Measurements from ENCODE around the gene WWC2. TPM values are rescaled to one million over a fixed set of nuclear protein-coding genes. Genes with fewer than 3 reads are reported as not detected.

WWC2 gene
- total and polyA plus RNA-seq, 2 experiments from 2014 or later = 50.5 to 74.2 TPM

DNA sequence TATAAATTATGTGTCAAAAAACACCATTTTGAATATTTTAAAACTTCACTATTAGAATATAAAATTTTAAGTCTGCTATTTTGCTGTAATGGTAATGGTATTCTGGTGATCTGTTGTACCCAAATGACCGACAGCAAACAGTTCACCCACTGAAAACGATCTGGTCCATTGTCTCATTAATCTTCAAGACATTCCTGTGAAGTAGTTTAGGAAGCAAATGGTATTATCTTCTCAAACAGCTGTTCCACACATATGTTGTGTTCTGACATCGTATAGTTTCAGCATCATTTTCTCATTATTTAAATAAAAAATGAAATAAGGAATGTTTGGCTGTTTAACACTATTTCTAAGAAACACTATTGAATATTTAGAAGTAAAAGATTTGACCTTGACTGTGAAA, 98.1 kb downstream of the WWC2 start:
- H3K4me1 Mint-ChIP-seq = peaks cover 58% of the 10 kb centered on the region
- Histone ChIP-seq H3F3A (replicated peaks; ENCODE audit: low read depth) (no peaks in the 10 kb centered on the region), H3K4me1 (ENCODE audit: insufficient read depth) (peaks cover 31% of the 10 kb centered on the region), H3K4me3 (no peak overlapping the region), H3K4me2 (no peak overlapping the region), H3K79me2 (replicated peaks; ENCODE audit: insufficient read depth) (peaks cover 99% of the 10 kb centered on the region), H4K20me1 (replicated peaks; ENCODE audit: insufficient read depth) (peaks cover 20% of the 10 kb centered on the region), H2AFZ (no peak overlapping the region), H3K27me3 (ENCODE audit: insufficient read depth) (no peaks in the 10 kb centered on the region), H3K36me3 (ENCODE audit: insufficient read depth) (0 out of 2 replicates have a peak, but pooled peaks cover 4% of the 10 kb centered on the region), H3K27ac (ENCODE audit: low read depth) (no peak overlapping the region), H3K9me2 (ENCODE audit: insufficient read depth) (no peaks in the 10 kb centered on the region)
- no peak overlapping the region for H3K4me3 Mint-ChIP-seq
- H3K36me3 Mint-ChIP-seq (ENCODE audit: low read depth) = peaks cover 14% of the 10 kb centered on the region
- ATAC-seq (no peak), DNase-seq (ENCODE audit: low spot score) (no peak)
- H3K9me3 Mint-ChIP-seq = no peaks in the 10 kb centered on the region
- H3K27me3 Mint-ChIP-seq (ENCODE audit: insufficient read depth, low read depth, poor library complexity) = peaks cover 8% of the 10 kb centered on the region
- H3K27ac Mint-ChIP-seq = no peak overlapping the region
- TF ChIP-seq JUNB (IDR thresholded peaks at IDR 0.05; ENCODE audit: unreplicated experiment) = no peak
- no peak for TF ChIP-seq EZH2 (IDR thresholded peaks at IDR 0.05; ENCODE audit: low read depth, unreplicated experiment)
- TF ChIP-seq ZNF114 (CRISPR knock-in tag; IDR thresholded peaks at IDR 0.05) = no peak
- TF ChIP-seq, protein P1, sequence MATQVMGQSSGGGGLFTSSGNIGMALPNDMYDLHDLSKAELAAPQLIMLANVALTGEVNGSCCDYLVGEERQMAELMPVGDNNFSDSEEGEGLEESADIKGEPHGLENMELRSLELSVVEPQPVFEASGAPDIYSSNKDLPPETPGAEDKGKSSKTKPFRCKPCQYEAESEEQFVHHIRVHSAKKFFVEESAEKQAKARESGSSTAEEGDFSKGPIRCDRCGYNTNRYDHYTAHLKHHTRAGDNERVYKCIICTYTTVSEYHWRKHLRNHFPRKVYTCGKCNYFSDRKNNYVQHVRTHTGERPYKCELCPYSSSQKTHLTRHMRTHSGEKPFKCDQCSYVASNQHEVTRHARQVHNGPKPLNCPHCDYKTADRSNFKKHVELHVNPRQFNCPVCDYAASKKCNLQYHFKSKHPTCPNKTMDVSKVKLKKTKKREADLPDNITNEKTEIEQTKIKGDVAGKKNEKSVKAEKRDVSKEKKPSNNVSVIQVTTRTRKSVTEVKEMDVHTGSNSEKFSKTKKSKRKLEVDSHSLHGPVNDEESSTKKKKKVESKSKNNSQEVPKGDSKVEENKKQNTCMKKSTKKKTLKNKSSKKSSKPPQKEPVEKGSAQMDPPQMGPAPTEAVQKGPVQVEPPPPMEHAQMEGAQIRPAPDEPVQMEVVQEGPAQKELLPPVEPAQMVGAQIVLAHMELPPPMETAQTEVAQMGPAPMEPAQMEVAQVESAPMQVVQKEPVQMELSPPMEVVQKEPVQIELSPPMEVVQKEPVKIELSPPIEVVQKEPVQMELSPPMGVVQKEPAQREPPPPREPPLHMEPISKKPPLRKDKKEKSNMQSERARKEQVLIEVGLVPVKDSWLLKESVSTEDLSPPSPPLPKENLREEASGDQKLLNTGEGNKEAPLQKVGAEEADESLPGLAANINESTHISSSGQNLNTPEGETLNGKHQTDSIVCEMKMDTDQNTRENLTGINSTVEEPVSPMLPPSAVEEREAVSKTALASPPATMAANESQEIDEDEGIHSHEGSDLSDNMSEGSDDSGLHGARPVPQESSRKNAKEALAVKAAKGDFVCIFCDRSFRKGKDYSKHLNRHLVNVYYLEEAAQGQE (IDR thresholded peaks at IDR 0.05; ENCODE audit: unreplicated experiment) = no peak
- no peak for TF ChIP-seq ZNF331 (CRISPR knock-in tag; IDR thresholded peaks at IDR 0.05; ENCODE audit: low read depth)
- TF ChIP-seq, protein P2, sequence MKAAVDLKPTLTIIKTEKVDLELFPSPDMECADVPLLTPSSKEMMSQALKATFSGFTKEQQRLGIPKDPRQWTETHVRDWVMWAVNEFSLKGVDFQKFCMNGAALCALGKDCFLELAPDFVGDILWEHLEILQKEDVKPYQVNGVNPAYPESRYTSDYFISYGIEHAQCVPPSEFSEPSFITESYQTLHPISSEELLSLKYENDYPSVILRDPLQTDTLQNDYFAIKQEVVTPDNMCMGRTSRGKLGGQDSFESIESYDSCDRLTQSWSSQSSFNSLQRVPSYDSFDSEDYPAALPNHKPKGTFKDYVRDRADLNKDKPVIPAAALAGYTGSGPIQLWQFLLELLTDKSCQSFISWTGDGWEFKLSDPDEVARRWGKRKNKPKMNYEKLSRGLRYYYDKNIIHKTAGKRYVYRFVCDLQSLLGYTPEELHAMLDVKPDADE (IDR thresholded peaks at IDR 0.05) = no peak
- TF ChIP-seq POLR2AphosphoS5 (IDR thresholded peaks at IDR 0.05; ENCODE audit: low read depth) = no peak
- no peak for TF ChIP-seq STAT1 (IDR thresholded peaks at IDR 0.05; ENCODE audit: unreplicated experiment)
- TF ChIP-seq, protein P3, sequence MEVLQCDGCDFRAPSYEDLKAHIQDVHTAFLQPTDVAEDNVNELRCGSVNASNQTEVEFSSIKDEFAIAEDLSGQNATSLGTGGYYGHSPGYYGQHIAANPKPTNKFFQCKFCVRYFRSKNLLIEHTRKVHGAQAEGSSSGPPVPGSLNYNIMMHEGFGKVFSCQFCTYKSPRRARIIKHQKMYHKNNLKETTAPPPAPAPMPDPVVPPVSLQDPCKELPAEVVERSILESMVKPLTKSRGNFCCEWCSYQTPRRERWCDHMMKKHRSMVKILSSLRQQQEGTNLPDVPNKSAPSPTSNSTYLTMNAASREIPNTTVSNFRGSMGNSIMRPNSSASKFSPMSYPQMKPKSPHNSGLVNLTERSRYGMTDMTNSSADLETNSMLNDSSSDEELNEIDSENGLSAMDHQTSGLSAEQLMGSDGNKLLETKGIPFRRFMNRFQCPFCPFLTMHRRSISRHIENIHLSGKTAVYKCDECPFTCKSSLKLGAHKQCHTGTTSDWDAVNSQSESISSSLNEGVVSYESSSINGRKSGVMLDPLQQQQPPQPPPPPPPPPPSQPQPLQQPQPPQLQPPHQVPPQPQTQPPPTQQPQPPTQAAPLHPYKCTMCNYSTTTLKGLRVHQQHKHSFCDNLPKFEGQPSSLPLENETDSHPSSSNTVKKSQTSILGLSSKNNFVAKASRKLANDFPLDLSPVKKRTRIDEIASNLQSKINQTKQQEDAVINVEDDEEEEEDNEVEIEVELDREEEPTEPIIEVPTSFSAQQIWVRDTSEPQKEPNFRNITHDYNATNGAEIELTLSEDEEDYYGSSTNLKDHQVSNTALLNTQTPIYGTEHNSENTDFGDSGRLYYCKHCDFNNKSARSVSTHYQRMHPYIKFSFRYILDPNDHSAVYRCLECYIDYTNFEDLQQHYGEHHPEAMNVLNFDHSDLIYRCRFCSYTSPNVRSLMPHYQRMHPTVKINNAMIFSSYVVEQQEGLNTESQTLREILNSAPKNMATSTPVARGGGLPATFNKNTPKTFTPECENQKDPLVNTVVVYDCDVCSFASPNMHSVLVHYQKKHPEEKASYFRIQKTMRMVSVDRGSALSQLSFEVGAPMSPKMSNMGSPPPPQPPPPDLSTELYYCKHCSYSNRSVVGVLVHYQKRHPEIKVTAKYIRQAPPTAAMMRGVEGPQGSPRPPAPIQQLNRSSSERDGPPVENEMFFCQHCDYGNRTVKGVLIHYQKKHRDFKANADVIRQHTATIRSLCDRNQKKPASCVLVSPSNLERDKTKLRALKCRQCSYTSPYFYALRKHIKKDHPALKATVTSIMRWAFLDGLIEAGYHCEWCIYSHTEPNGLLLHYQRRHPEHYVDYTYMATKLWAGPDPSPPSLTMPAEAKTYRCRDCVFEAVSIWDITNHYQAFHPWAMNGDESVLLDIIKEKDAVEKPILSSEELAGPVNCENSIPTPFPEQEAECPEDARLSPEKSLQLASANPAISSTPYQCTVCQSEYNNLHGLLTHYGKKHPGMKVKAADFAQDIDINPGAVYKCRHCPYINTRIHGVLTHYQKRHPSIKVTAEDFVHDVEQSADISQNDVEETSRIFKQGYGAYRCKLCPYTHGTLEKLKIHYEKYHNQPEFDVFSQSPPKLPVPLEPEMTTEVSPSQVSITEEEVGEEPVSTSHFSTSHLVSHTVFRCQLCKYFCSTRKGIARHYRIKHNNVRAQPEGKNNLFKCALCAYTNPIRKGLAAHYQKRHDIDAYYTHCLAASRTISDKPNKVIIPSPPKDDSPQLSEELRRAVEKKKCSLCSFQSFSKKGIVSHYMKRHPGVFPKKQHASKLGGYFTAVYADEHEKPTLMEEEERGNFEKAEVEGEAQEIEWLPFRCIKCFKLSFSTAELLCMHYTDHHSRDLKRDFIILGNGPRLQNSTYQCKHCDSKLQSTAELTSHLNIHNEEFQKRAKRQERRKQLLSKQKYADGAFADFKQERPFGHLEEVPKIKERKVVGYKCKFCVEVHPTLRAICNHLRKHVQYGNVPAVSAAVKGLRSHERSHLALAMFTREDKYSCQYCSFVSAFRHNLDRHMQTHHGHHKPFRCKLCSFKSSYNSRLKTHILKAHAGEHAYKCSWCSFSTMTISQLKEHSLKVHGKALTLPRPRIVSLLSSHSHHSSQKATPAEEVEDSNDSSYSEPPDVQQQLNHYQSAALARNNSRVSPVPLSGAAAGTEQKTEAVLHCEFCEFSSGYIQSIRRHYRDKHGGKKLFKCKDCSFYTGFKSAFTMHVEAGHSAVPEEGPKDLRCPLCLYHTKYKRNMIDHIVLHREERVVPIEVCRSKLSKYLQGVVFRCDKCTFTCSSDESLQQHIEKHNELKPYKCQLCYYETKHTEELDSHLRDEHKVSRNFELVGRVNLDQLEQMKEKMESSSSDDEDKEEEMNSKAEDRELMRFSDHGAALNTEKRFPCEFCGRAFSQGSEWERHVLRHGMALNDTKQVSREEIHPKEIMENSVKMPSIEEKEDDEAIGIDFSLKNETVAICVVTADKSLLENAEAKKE (CRISPR knock-in tag; IDR thresholded peaks at IDR 0.05) = no peak
- TF ChIP-seq, protein P4, sequence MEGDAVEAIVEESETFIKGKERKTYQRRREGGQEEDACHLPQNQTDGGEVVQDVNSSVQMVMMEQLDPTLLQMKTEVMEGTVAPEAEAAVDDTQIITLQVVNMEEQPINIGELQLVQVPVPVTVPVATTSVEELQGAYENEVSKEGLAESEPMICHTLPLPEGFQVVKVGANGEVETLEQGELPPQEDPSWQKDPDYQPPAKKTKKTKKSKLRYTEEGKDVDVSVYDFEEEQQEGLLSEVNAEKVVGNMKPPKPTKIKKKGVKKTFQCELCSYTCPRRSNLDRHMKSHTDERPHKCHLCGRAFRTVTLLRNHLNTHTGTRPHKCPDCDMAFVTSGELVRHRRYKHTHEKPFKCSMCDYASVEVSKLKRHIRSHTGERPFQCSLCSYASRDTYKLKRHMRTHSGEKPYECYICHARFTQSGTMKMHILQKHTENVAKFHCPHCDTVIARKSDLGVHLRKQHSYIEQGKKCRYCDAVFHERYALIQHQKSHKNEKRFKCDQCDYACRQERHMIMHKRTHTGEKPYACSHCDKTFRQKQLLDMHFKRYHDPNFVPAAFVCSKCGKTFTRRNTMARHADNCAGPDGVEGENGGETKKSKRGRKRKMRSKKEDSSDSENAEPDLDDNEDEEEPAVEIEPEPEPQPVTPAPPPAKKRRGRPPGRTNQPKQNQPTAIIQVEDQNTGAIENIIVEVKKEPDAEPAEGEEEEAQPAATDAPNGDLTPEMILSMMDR (conservative IDR thresholded peaks at IDR 0.05; ENCODE audit: low read depth in 2 of 2) = no peak
